Astrocyte of the spinal cord (primary cell): ENCODE data around the gene NCOA6.
"Not testable (repeated sequence)": the region's sequence is repeated elsewhere in the genome, so short reads cannot be mapped to it uniquely, and the experiment has no call there.

ENCODE experiments used
- DNase-seq: peaks from one replicate; pipeline ENCODE4 v3.0.0; 2011; ENCODE audit warnings: low read depth, low spot score
- H3K4me3 ChIP-seq: 2 replicates; pipeline ENCODE4 v1.5.1; 2011; ENCODE audit warnings: low read depth, mild to moderate bottlenecking, low read length, moderate library complexity
- CTCF ChIP-seq: IDR thresholded peaks from 2 replicates; pipeline ENCODE4 v1.5.1; 2012; ENCODE audit warnings: low read depth, mild to moderate bottlenecking, low read length, inconsistent platforms
- in situ Hi-C: cut with HindIII; loops from 2 replicates; pipeline ENCODE4 v1.10.0; 2017; ENCODE audit warnings: low sequenced_read_pairs

The NCOA6 gene

DNA sequence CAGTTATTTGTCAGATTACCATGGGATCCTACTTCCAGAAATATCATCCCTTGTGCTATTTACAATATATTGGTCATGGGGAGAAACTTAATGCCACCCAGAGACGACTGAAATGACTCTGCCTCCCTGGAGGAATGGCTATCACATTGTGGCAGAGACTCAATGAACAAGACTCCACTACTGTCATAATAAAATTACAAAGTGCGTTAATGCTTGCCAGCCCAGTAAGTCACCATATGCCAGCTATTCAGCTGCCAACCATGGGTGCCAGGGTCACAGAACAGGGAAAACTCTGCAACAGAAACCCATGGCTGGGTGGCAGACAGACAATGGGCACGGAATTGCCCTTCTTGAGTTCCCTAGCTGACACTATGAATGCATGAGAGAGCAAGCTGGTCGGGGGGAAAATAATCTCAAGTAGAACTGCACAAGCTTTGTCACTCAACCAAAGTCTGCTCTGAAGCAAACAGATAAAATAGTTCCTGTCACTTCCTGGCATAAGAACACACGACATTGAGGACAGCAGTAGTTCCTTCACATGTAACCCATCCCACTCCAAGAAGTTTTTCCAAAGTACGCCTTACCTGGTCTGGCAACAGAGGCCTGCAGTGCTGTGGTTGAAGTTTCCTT is 89.2 kb downstream of the NCOA6 start:
- DNase-seq: no peak
- no peak for TF ChIP-seq CTCF
- H3K4me3 ChIP-seq: no peak overlapping the region
- in situ Hi-C loops: no loop called here

DNA sequence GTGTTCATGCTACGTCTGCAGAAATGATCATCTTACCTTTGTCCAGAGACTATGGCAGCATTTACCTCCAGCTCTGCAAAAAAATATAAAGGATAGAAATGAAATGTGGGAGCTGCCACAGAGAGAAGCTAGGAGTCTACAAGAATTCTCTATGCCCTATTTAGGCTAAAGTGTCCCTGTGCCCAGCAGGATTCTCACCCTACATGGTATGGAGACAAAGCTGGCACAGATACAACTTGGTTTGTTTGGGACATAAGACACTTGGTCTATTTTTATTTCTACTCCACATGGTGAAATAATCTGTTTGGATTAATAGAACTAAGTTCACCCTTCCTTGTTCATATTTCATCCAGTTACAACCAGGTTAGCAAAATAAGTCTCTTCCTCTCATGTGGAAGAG is 92.9 kb downstream of the NCOA6 start:
- TF ChIP-seq CTCF: no peak
- no peak for DNase-seq
- in situ Hi-C loops: no loop called here
- no peak overlapping the region for H3K4me3 ChIP-seq

- no peak for DNase-seq
- no peak for TF ChIP-seq CTCF
- no peak overlapping the region for H3K4me3 ChIP-seq
- in situ Hi-C loops: no loop called here
These were observed 96.0 kb downstream of the NCOA6 start for GRCh38 chr20:34729416-34729815.

DNA sequence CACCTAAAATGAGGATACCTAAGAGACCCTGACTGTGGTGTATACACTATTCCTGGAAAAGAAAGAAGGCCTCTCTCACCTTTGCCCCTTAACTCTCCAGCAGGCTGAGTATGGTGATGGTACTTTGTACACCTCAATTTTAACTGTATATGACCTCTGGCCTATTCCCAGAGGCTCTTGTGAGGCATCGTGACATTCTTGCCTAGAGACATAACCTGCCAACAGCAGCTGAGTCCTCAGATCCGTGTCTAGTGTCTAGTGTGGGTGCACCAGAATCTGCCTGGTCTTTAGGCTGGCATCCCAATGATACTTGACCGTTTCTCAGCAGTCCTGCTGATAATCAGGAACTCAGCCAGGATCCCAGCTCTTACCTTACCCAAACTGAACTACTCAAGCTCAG is 101.3 kb downstream of the NCOA6 start:
- no peak overlapping the region for H3K4me3 ChIP-seq
- in situ Hi-C loops: no loop called here
- TF ChIP-seq CTCF: no peak
- no peak for DNase-seq

DNA sequence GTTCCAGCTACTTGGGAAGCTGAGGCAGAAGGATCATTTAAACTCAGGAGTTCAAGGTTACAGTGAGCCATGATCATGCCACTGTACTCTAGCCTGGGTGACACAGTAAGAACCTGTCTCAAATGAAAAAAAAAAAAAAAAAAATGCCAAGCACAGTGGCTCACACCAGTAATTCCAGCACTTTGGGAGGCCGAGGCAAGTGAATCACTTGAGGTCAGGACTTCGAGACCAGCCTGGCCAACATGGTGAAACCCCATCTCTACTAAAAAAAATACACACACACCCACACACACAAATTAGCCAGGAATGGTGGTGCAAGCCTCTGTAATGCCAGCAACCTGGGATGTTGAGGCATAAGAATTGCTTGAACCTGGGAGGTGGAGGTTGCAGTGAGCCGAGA is 102.9 kb downstream of the NCOA6 start:
- in situ Hi-C loops, DNase-seq, H3K4me3 ChIP-seq: not testable (repeated sequence)

DNA sequence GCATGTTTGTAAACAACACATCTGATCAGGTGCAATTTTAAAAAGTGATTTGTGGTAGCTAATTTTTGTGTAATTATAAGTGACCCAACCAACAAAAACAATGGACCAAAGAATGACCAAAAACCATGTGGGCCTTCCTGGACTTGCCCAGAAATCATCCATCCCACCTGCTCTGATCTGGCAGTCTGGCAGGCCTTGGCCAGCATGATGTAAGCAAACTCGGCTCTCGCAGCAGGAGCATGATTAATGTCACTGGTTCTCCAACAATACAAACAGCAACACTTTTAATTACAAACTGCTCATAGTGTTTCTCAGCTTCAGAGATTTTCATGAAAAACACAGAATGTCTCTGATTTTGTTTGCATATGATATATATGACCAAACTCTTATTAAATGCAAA is 105.2 kb downstream of the NCOA6 start:
- no peak for DNase-seq
- in situ Hi-C loops: no loop called here
- no peak overlapping the region for H3K4me3 ChIP-seq
- no peak for TF ChIP-seq CTCF

DNA sequence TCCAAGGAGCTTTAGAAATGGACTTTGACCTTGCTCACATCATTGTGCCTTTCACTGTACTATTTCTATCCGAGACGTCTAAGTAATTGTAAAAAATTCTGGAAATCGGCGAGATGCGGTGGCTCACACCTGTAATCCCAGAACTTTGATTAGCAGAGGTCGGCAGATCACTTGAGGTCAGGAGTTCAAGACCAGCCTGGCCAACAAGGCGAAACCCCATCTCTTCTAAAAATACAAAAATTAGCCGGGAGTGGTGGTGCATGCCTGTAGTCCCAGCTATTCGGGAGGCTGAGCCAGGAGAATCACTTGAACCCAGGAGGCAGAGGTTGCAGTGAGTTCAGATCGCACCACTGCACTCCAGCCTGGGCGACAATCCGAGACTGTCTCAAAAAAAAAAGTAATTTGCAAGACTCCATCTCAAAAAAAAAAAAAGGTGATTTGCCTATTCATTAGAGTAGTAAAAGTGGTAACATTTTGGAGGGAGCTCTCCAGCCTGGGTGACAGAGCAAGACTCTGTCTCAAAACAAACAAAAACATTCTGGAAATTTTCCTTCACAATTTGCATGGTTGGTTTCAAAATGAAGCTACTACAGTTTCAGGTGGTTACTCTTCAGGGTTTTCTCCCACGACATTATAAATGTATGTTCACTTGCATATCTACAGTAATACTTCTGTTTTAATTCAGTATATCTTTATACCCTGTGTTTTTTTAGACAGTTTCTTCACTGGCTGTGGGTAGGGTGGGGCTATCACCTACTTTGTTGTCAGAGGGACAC is 106.0 kb downstream of the NCOA6 start:
- H3K4me3 ChIP-seq, DNase-seq, in situ Hi-C loops: not testable (repeated sequence)
